Kasumi-1 (cell line): ENCODE results near the gene LYRM2.
"Not testable (repeated sequence)": the region's sequence is repeated elsewhere in the genome, so short reads cannot be mapped to it uniquely, and the experiment has no call there.

Experiments
- DNase-seq, 2 experiments: peaks; one replicate each; lab custom pipeline; 2025; lab: John Stamatoyannopoulos, UW

The LYRM2 gene

GRCh38 chr6:89649682-89650081 is 11.1 kb upstream of the LYRM2 start:
- DNase-seq, result no peak

GRCh38 chr6:89644864-89645263 is 6.3 kb upstream of the LYRM2 start:
- no peak for DNase-seq

DNA sequence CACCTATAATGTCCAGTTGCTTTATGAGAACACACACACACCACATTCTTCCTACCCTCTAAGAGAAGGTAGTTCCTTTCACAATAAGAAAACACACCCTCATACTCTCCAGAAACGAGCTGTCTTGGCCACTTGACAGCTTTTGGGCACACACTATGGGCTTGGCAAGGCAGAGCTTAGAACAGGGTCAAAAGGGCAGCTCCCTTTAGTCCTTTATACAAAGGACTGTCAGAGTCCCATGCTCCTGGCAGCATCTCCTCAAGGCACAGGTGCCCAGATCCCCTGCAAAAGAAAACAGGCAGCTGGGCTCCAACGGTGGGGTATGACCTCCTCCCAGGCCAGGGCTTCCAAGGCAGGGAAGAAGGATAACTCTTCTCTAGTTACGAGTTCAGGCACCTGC is 4.9 kb upstream of the LYRM2 start:
- DNase-seq, result no peak

- no peak for DNase-seq
These were observed 4.4 kb upstream of the LYRM2 start for GRCh38 chr6:89642956-89643355.

DNA sequence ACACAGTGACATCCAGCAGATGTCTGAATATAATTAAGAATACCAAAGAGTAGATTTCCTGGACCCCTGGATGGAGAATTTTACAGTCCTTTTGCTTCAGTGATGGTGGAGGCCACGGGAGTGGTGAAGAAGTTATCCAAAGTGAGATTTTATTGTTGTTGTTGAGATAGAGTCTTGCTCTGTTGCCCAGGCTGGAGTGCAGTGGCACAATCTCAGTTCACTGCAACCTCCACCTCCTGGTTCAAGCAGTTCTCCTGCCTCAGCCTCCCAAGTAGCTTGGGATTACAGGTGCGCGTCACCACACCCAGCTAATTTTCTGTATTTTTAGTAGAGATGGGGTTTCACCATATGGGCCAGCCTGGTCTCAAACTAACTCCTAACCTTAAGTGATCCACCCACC is 3.0 kb upstream of the LYRM2 start:
- DNase-seq, result not testable (repeated sequence)

DNA sequence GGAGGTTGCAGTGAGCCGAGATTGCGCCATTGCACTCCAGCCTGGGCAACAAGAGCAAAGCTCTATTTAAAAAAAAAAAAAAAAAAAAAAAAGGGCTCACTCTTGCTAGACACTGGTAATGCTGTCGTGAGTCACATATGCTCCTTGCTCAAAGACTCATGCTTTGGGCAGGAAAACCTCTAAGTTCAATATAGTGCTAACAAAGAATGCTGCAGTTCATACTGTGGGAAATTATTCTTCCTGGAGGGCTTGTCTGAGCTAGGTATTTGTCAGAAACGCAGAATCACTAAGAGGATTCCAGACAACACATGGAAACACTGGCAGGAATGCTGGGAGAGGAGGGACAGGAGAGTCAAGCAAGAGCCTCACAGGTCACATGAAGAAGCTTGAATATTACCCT is 2.3 kb upstream of the LYRM2 start:
- no peak for DNase-seq

DNA sequence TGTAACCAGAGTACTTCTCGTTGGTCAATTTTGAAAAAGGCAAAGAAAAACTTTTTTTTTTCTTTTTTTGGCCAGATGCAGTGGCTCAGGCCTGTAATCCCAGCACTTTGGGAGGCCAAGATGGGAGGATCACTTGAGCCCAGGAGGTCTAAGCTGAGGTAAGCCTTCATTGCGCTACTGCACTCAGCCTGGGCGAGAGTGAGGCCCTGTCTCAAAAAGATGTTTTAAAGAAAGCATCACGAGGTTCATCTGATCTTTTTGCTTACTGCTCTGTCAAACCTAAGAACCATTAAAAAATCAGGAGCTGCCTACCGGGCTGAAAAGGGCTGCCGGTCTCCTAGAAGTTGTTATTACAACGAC is 607 bp downstream of the LYRM2 start:
- no peak for DNase-seq

- DNase-seq, result not testable (repeated sequence)
These were observed 2.1 kb downstream of the LYRM2 start for GRCh38 chr6:89636412-89636811.

- DNase-seq, result no peak
These were observed 8.1 kb downstream of the LYRM2 start for GRCh38 chr6:89630488-89630887.

GRCh38 chr6:89623749-89624148 is 14.8 kb downstream of the LYRM2 start:
- DNase-seq, result no peak

DNA sequence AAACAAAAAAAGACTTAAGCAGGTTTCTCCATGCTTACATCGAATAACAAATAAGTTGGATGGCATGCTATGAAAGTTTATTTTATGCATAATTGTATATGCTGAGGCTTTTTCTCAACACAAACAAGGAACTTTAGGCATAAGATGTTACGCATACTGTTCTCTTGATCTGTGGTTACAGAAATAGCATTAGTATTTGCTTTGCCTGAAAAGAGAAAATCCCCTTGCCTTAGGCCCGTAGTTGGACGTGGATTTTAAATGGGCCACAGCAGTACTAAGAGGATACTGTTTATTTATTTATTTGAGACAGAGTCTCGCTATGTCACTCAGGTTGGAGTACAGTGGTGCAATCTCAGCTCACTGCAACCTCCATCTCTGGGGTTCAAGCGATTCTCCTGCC is 19.0 kb downstream of the LYRM2 start:
- no peak for DNase-seq

- DNase-seq, result no peak
These were observed 20.5 kb downstream of the LYRM2 start for GRCh38 chr6:89618026-89618425.

DNA sequence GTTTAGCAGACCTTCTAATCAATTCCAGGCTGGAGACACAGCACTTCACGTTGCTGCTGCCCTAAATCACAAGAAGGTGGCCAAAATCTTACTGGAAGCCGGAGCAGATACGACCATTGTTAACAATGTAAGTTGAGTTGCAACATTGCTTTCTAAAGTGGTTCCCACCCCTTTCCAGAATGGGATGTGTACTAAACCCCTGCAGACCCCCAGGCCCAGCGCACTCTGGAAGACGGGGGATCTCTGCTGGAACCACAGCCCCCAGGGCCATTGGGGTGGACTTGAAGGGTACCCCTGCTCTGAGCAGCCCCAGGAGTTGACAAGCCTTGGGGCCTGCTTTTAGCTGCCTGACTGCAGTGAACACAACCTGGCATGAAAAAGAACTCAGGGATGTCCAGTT is 22.0 kb downstream of the LYRM2 start:
- no peak for DNase-seq

DNA sequence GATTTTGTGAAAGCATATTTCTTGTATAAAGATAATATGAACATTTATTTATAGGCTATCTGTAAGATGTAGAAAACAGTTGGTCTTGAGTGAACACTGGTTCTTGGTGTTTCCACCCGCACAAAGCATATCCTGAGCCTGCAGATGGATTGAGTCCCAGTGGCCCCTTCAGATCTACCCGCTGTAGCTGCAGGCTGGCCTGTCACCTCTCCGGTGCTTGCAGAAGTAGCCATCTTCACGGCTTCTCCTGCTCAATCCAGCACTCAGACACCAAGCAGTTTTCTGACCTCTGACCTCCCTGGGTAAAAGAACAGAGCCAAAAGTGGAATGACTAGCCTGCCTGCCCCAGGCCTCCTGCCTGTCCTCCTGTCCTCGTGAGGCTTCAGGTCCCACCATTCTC is 22.7 kb downstream of the LYRM2 start:
- no peak for DNase-seq

DNA sequence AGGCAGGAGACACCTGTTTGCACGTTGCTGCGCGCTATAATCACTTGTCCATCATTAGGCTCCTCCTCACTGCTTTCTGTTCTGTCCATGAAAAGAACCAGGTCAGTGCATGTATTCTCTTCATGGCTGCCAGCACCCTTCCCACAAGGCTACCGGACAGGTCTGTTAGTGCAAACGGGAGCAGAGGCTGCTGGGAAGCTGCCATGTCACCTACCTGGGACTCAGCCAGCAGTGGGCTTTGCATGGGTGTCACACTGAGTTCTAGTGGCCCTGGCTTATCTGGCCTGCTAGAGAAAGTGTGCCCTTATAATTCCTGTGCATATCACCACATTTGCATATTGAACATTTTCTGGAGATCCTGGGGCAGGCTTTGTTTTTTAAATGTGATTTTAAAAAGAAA is 24.8 kb downstream of the LYRM2 start:
- DNase-seq, result no peak

- no peak for DNase-seq
These were observed 26.4 kb downstream of the LYRM2 start for GRCh38 chr6:89612121-89612520.

- DNase-seq, result no peak
These were observed 26.9 kb downstream of the LYRM2 start for GRCh38 chr6:89611666-89612065.

DNA sequence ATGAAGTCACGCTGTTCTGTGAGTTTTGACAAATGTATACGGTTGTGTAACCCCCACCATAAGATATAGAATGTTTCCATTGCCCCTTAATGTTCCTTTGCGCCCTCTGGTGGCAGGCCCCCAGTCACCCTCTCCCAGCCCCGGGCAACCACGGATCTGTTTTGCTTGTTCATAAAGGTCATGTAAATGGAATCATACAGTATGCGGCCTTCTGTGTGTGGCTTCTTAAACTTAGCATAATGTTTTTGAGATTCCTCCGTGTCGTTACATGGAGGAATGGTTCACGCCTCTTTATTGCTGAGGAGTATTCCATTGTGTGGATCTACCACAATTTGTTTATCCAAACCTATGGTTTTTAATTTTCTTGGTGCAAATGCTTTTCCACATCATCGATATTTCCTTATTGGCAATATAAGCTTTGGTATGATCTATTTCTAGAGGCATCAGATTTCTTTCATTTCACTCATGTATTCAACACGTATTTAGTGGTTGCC is 28.4 kb downstream of the LYRM2 start:
- DNase-seq, result peak; percentile 73 to 76

DNA sequence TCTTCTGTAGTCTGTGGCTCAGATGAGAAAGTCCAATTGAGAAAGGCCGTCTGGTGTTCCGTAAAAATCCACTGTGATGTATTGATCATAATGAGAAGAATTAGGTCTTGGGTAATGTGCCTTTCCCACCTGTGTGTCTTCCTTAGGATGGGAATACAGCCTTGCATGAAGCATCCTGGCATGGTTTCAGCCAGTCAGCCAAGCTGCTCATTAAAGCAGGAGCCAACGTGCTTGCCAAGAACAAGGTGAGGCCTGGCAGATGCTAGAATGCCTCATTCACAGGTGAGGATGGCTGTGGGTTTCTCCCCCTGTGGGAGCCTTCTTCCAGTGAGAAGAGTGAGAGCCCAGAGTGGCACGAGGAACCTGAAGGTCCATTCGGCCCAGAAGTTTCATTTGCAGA is 32.7 kb downstream of the LYRM2 start:
- DNase-seq, result no peak

DNA sequence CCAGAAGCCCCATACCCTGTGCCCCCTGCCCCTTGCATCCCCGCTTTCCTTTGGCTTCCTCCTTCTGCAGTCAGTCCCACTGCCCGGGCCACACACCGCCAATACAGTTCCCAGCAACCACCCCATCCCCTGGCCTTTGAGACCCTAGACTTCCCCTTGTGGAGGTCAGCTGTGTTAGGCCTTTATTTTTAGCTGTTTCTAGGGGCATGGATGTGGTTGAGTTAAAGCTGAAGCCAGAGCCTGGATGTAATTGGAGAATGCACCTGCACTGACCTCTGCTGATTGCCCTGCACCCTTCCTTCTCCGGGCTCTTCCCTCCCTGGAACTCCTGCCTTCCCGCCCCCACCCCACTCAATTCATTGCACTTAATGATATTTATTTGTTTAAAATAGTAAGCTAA is 33.9 kb downstream of the LYRM2 start:
- no peak for DNase-seq

- no peak for DNase-seq
These were observed 36.4 kb downstream of the LYRM2 start for GRCh38 chr6:89602166-89602565.

- DNase-seq, result no peak
These were observed 38.8 kb downstream of the LYRM2 start for GRCh38 chr6:89599727-89600126.

- DNase-seq, result peak; percentile 44 to 46
These were observed 40.6 kb downstream of the LYRM2 start for GRCh38 chr6:89597988-89598387.

GRCh38 chr6:89597372-89597771 is 41.2 kb downstream of the LYRM2 start:
- no peak for DNase-seq

- no peak for DNase-seq
These were observed 42.1 kb downstream of the LYRM2 start for GRCh38 chr6:89596484-89596883.
